Left lung (tissue), 10 donors: Measurements from ENCODE around the gene C20orf141. TPM values are rescaled to one million over a fixed set of nuclear protein-coding genes. Genes with fewer than 3 reads are reported as not detected.
A peak's percentile ranks its signal among the peaks of the same experiment; 100 is the strongest.
"Not testable (repeated sequence)": the region's sequence is repeated elsewhere in the genome, so short reads cannot be mapped to it uniquely, and the experiment has no call there.

Experiments used
- ATAC-seq: fragments of 200-7000 bp; cut with Tn5 transposase; one replicate; pipeline ENCODE4 v1.9.1; 2020; ENCODE audit warnings: moderate library complexity
- DNase-seq, 4 donors: peaks; one replicate each; pipeline ENCODE4 v3.0.0-alpha.2; 2013 to 2020
- H3K27ac ChIP-seq, 2 donors: fragments of 200-600 bp; sonication (generic) in 1 of 2; one replicate each; pipeline versions ENCODE4 v1.5.0 to v1.8.0; 2020 to 2021
- H3K27me3 ChIP-seq, 2 donors: fragments of 200-600 bp; sonication (generic) in 1 of 2; one replicate each; pipeline versions ENCODE4 v1.5.0 to v1.8.0; 2020 to 2021
- H3K36me3 ChIP-seq, 2 donors: fragments of 200-600 bp; sonication (generic) in 1 of 2; one replicate each; pipeline versions ENCODE4 v1.5.0 to v1.8.0; 2020 to 2021
- H3K4me1 ChIP-seq, 2 donors: fragments of 200-600 bp; one replicate each; pipeline ENCODE4 v1.8.0; 2021
- H3K4me3 ChIP-seq, 2 donors: fragments of 200-600 bp; sonication (generic) in 1 of 2; one replicate each; pipeline versions ENCODE4 v1.5.0 to v1.8.0; 2020 to 2021; ENCODE audit warnings: mild to moderate bottlenecking in 1 of 2
- H3K9me3 ChIP-seq, 2 donors: fragments of 200-600 bp; sonication (generic) in 1 of 2; one replicate each; pipeline versions ENCODE4 v1.5.0 to v1.8.0; 2020 to 2021
- intact Hi-C, 2 donors: fragments of 100-400 bp; cut with DNase I; formaldehyde crosslinking; loops; one replicate each; pipeline versions ENCODE4 v1.11.2 to v1.14.2; 2022
- polyA plus RNA-seq, 6 donors: library from polyadenylated mRNA; unstranded; fragments of 120-200 nt; gene quantifications; one replicate each; pipeline ENCODE4 v1.2.1, GENCODE V29; 2013; ENCODE audit not compliant: insufficient read length in 6 of 6
- total RNA-seq, 2 donors: library from RNA; stranded (reverse); fragmentation: NEBNext Ultra II Directional; extraction: Animal tissue kit (Norgen Biotek cat#: 25700); gene quantifications; one replicate each; pipeline ENCODE4 v1.2.1, GENCODE V29; 2021
- TF ChIP-seq, protein P1 (sequence below), 2 donors: fragments of 200-600 bp; sonication (generic) in 1 of 2; IDR thresholded peaks; one replicate each; pipeline versions ENCODE4 v1.5.0 to v1.8.0; 2021; ENCODE audit warnings: antibody characterized with exemption in 2 of 2
- donor health status: DM: no; HTN: yes; CAD: no.
- donor health status: DM: no; HTN: no; CAD: no.

The C20orf141 gene
- total and polyA plus RNA-seq, 8 donors = not detected

DNA sequence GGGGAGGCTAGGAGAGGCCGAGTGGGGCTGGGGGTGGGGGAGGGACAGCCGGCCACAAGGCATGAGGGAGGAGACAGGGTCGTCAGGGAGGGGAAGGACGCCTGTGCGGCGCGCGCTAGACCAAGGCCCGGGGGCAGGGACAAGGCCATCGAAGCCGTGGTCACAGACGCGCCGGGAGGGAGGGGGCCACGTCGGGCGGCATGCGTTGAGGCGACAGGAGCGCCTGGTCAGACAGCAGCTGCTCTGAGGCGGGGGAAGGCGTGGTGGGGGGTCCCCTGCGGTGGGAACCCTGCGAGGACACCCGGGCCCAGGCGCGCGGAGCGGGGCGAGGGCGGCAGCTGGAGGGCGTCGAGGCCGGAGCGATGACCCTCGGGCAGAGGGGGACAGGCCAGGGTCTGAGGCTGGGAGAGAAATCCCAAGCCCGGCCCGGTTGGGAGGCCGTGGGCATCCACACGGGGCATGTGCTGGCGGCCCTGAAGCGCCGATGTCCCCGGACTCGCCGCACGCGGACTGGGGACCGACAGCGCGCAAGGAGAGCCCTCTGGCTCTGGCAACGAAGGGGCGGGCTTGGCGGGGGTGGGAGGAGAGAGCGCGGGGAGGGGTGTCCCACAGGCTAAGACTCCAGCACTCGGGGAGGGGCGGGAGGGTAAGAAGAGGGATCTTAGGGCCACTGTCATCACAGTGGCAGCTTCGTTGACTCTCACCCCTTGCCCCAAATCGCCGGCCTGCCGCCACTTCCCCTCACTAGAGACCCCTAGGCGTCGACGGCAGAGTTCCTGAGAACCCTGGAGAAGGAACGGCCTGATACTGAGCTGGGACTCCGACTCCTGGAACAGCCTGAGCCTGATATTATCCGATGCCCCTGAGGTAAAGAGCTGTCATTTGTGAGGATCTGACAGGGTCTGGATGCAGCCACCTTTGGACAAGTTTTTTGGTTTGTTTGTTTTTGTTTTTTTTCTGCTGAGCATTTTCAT is 6.4 kb downstream of the C20orf141 start:
- ATAC-seq (peak; percentile 18), DNase-seq (no peak)
- intact Hi-C loops = no loop called here
- TF ChIP-seq, protein P1, sequence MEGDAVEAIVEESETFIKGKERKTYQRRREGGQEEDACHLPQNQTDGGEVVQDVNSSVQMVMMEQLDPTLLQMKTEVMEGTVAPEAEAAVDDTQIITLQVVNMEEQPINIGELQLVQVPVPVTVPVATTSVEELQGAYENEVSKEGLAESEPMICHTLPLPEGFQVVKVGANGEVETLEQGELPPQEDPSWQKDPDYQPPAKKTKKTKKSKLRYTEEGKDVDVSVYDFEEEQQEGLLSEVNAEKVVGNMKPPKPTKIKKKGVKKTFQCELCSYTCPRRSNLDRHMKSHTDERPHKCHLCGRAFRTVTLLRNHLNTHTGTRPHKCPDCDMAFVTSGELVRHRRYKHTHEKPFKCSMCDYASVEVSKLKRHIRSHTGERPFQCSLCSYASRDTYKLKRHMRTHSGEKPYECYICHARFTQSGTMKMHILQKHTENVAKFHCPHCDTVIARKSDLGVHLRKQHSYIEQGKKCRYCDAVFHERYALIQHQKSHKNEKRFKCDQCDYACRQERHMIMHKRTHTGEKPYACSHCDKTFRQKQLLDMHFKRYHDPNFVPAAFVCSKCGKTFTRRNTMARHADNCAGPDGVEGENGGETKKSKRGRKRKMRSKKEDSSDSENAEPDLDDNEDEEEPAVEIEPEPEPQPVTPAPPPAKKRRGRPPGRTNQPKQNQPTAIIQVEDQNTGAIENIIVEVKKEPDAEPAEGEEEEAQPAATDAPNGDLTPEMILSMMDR (IDR thresholded peaks at IDR 0.05) = no peak
- Histone ChIP-seq H3K9me3 (no peaks in the 10 kb centered on the region), H3K4me1 (peaks cover 0 to 12% of the 10 kb centered on the region in 2 donors), H3K27ac (no peak overlapping the region), H3K4me3 (no peak overlapping the region), H3K36me3 (no peaks in the 10 kb centered on the region), H3K27me3 (peaks cover 9 to 43% of the 10 kb centered on the region in 2 donors)

DNA sequence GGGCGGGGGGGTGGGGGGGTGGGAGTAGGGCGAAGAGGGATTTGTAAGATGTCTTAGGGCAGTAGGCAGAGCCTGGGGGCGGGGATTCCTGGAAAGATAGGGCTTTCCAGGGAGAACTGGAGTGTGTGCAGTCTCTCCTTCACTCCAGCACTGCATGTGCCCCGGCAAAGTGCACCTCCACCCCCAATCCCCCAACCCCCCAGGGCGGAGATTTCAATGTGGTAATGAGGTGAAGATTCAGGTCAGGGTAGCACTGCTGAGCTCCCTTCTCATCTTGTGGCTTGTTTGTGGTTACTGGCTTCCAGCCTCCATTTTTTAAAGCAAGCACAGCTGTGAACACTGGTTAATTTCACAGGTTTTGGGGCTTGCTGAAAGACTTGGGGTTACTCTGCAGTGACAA is 7.3 kb downstream of the C20orf141 start:
- intact Hi-C loops = no loop called here
- ATAC-seq (no peak), DNase-seq (no peak)
- Histone ChIP-seq H3K4me3 (no peak overlapping the region), H3K27ac (no peak overlapping the region), H3K9me3 (no peaks in the 10 kb centered on the region), H3K4me1 (peaks cover 0 to 12% of the 10 kb centered on the region in 2 donors), H3K36me3 (no peaks in the 10 kb centered on the region), H3K27me3 (peaks cover 9 to 51% of the 10 kb centered on the region in 2 donors)
- TF ChIP-seq, protein P1 (IDR thresholded peaks at IDR 0.05) = no peak

DNA sequence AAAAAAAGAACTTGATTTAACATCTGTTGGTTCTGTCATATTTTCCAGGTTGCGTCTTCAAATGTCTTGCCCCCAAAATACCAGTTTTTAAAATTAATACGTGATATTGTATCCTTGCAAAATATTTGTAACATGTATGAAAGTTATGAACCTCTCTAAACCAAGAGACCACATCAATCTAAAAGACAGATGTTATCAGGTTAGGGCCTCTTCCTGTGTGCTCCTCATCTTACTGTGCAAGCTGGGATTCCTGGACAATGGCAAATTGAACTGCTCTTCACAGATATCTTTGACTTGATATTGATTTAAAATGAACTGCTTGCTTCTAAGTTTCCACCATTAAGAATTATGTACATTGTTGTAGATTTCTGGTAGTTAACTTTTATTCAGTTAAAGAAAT is 11.0 kb downstream of the C20orf141 start:
- TF ChIP-seq, protein P1 (IDR thresholded peaks at IDR 0.05) = no peak
- intact Hi-C loops = no loop called here
- Histone ChIP-seq H3K27ac (no peak overlapping the region), H3K27me3 (peaks cover 10 to 63% of the 10 kb centered on the region in 2 donors), H3K4me3 (no peak overlapping the region), H3K9me3 (no peaks in the 10 kb centered on the region), H3K36me3 (no peaks in the 10 kb centered on the region), H3K4me1 (peaks cover 0 to 12% of the 10 kb centered on the region in 2 donors)
- DNase-seq (no peak), ATAC-seq (no peak)

DNA sequence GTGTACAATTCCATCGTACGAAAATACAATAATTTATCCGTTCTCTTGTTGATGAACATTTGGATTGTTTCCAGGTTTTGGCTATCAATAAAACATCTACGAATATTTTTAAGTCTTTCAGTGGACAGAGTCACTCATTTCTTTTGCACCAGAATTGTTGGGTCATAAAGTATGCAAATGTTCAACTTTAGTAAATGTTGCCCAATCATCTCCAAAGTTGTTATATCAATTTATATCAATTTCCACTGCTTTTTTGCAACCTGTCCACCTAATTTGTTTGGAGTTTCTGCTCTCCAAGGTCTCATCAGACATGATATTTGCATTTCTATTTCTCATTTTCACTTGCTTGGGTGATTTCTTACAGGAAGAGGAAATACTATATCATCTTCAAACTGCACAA is 11.9 kb downstream of the C20orf141 start:
- no peaks in the 10 kb centered on the region for H3K36me3 ChIP-seq
- ATAC-seq (no peak), DNase-seq (no peak)
- peaks cover 6 to 54% of the 10 kb centered on the region in 2 donors for H3K27me3 ChIP-seq
- peaks cover 0 to 5% of the 10 kb centered on the region in 2 donors for H3K4me1 ChIP-seq
- TF ChIP-seq, protein P1 (IDR thresholded peaks at IDR 0.05) = no peak
- H3K27ac ChIP-seq = no peak overlapping the region
- no peak overlapping the region for H3K4me3 ChIP-seq
- no peaks in the 10 kb centered on the region for H3K9me3 ChIP-seq
- intact Hi-C loops = no loop called here

DNA sequence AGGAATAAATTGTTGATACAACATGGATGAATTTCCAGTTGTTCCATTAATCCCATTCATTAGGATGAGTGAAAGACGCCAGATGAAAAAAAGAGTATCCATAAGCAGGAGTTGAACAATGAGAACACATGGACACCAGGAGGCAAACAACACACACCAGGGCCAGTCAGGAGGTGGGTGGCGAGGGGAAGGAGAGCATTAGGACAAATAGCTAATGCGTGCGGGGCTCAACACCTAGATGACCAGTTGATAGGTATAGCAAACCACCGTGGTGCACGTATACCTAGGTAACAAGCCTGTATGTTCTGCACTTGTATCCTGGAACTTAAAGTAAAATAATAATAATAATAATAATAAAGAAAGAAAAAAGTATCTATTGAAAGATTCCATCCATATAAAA is 14.6 kb downstream of the C20orf141 start:
- peaks cover 6 to 48% of the 10 kb centered on the region in 2 donors for H3K27me3 ChIP-seq
- intact Hi-C loops = no loop called here
- H3K9me3 ChIP-seq = no peaks in the 10 kb centered on the region
- TF ChIP-seq, protein P1 (IDR thresholded peaks at IDR 0.05) = no peak
- no peak overlapping the region for H3K4me3 ChIP-seq
- peaks cover 3 to 12% of the 10 kb centered on the region in 2 donors for H3K4me1 ChIP-seq
- H3K36me3 ChIP-seq = no peaks in the 10 kb centered on the region
- ATAC-seq = no peak
- DNase-seq = no peak
- H3K27ac ChIP-seq = no peak overlapping the region

DNA sequence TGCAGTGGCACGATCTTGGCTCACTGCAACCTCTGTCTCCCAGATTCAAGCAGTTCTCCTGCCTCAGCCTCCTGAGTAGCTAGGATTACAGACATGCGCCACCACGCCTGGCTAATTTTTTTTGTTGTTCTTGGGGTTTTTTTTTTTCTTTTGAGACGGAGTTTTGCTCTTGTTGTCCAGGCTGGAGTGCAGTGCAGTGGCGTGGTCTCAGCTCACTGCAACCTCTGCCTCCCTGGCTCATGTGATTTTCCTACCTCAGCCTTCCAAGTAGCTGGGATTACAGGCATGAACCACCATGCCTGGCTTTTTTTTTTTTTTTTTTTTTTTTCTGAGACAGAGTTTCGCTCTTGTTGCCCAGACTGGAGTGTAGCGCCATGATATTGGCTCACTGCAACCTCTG is 16.4 kb downstream of the C20orf141 start:
- H3K27ac ChIP-seq, intact Hi-C loops, H3K4me3 ChIP-seq, ATAC-seq, DNase-seq, H3K9me3 ChIP-seq: not testable (repeated sequence)
- H3K36me3 ChIP-seq = peaks cover 0 to 11% of the 10 kb centered on the region in 2 donors
- peaks cover 6 to 42% of the 10 kb centered on the region in 2 donors for H3K27me3 ChIP-seq
- peaks cover 3 to 12% of the 10 kb centered on the region in 2 donors for H3K4me1 ChIP-seq
